Osteocyte (in vitro differentiated cells): ENCODE results near the gene MNX1. TPM values are rescaled to one million over a fixed set of nuclear protein-coding genes. Genes with fewer than 3 reads are reported as not detected.

Source experiments
- DNase-seq: peaks from one replicate; pipeline ENCODE4 v3.0.0; 2021; ENCODE audit warnings: mixed read lengths; ENCODE audit not compliant: unreplicated experiment; ENCODE audit errors: extremely low spot score
- H3K27ac Mint-ChIP-seq: one replicate; pipeline ENCODE4 v1.8.0; 2021; ENCODE audit warnings: mild to moderate bottlenecking, mixed read lengths; ENCODE audit not compliant: unreplicated experiment
- H3K27me3 Mint-ChIP-seq: one replicate; pipeline ENCODE4 v1.8.0; 2021; ENCODE audit warnings: mixed read lengths; ENCODE audit not compliant: unreplicated experiment
- H3K36me3 Mint-ChIP-seq: one replicate; pipeline ENCODE4 v1.8.0; 2021; ENCODE audit warnings: mixed read lengths; ENCODE audit not compliant: unreplicated experiment
- H3K4me1 Mint-ChIP-seq: one replicate; pipeline ENCODE4 v1.8.0; 2021; ENCODE audit warnings: mixed read lengths; ENCODE audit not compliant: unreplicated experiment
- H3K4me3 Mint-ChIP-seq: one replicate; pipeline ENCODE4 v1.8.0; 2021; ENCODE audit warnings: mild to moderate bottlenecking, moderate library complexity, mixed read lengths; ENCODE audit not compliant: unreplicated experiment
- H3K9me3 Mint-ChIP-seq: one replicate; pipeline ENCODE4 v1.8.0; 2021; ENCODE audit warnings: mixed read lengths; ENCODE audit not compliant: unreplicated experiment
- CTCF ChIP-seq: fragments of 200-600 bp; sonication (generic); IDR thresholded peaks from 2 replicates; pipeline ENCODE4 v1.5.0; 2021; ENCODE audit warnings: antibody characterized with exemption, mild to moderate bottlenecking, moderate library complexity
- total RNA-seq: library from RNA; stranded (reverse); gene quantifications from 2 replicates; pipeline ENCODE4 v1.2.1, GENCODE V29; 2021

Gene MNX1
- total RNA-seq, 1 donor from 2014 or later, result not detected

GRCh38 chr7:156988343-156989185 lies 21.9 kb downstream of the MNX1 start:
- TF ChIP-seq CTCF, result no peak
- no peaks in the 10 kb centered on the region for H3K36me3 Mint-ChIP-seq
- H3K4me3 Mint-ChIP-seq, result no peak overlapping the region
- no peaks in the 10 kb centered on the region for H3K9me3 Mint-ChIP-seq
- no peak for DNase-seq
- peaks cover 7% of the 10 kb centered on the region for H3K4me1 Mint-ChIP-seq
- no peak overlapping the region for H3K27ac Mint-ChIP-seq
- peaks cover 13% of the 10 kb centered on the region for H3K27me3 Mint-ChIP-seq

- Mint-ChIP-seq H3K9me3 (no peaks in the 10 kb centered on the region), H3K27me3 (peaks cover 6% of the 10 kb centered on the region), H3K27ac (no peak overlapping the region), H3K4me1 (peaks cover 7% of the 10 kb centered on the region), H3K4me3 (no peak overlapping the region), H3K36me3 (no peaks in the 10 kb centered on the region)
- TF ChIP-seq CTCF, result no peak
- no peak for DNase-seq
Observed at GRCh38 chr7:156986378-156986777, 24.1 kb downstream of the MNX1 start.

GRCh38 chr7:156985101-156985992 lies 25.1 kb downstream of the MNX1 start:
- H3K36me3 Mint-ChIP-seq, result no peaks in the 10 kb centered on the region
- H3K9me3 Mint-ChIP-seq, result no peaks in the 10 kb centered on the region
- DNase-seq, result no peak
- H3K27ac Mint-ChIP-seq, result no peak overlapping the region
- H3K4me3 Mint-ChIP-seq, result no peak overlapping the region
- H3K27me3 Mint-ChIP-seq, result peaks cover 1% of the 10 kb centered on the region
- H3K4me1 Mint-ChIP-seq, result peaks cover 7% of the 10 kb centered on the region
- no peak for TF ChIP-seq CTCF

GRCh38 chr7:156984174-156984891 lies 26.1 kb downstream of the MNX1 start:
- no peak for DNase-seq
- Mint-ChIP-seq H3K9me3 (peaks cover 6% of the 10 kb centered on the region), H3K4me3 (peak overlapping the region; percentile 44), H3K36me3 (peaks cover 4% of the 10 kb centered on the region), H3K27me3 (no peaks in the 10 kb centered on the region), H3K4me1 (peaks cover 7% of the 10 kb centered on the region), H3K27ac (peak overlapping the region; percentile 59)
- no peak for TF ChIP-seq CTCF
